Glutamatergic neuron (in vitro differentiated cells): ENCODE results near the gene TXLNA. TPM values are rescaled to one million over a fixed set of nuclear protein-coding genes. Genes with fewer than 3 reads are reported as not detected.

Experiments used
- DNase-seq: peaks from one replicate; pipeline ENCODE4 v3.0.0; 2022
- H3K27ac Mint-ChIP-seq: one replicate; pipeline ENCODE4 v1.8.0; 2020; ENCODE audit warnings: mild to moderate bottlenecking, mixed read lengths, inconsistent platforms; ENCODE audit not compliant: unreplicated experiment
- H3K27me3 Mint-ChIP-seq: one replicate; pipeline ENCODE4 v1.8.0; 2020; ENCODE audit warnings: mild to moderate bottlenecking, moderate library complexity, mixed read lengths, inconsistent platforms; ENCODE audit not compliant: unreplicated experiment
- H3K36me3 Mint-ChIP-seq: one replicate; pipeline ENCODE4 v1.8.0; 2020; ENCODE audit warnings: mild to moderate bottlenecking, mixed read lengths, inconsistent platforms; ENCODE audit not compliant: unreplicated experiment
- H3K4me1 Mint-ChIP-seq: one replicate; pipeline ENCODE4 v1.8.0; 2020; ENCODE audit warnings: mild to moderate bottlenecking, low read depth, mixed read lengths, inconsistent platforms; ENCODE audit not compliant: unreplicated experiment
- H3K4me3 Mint-ChIP-seq: one replicate; pipeline ENCODE4 v1.8.0; 2020; ENCODE audit warnings: mild to moderate bottlenecking, mixed read lengths, inconsistent platforms; ENCODE audit not compliant: unreplicated experiment
- H3K9me3 Mint-ChIP-seq: one replicate; pipeline ENCODE4 v1.8.0; 2020; ENCODE audit warnings: mild to moderate bottlenecking, moderate library complexity, mixed read lengths, inconsistent platforms; ENCODE audit not compliant: unreplicated experiment
- CTCF ChIP-seq: fragments of 200-600 bp; sonication (generic); IDR thresholded peaks from one replicate; pipeline ENCODE4 v1.5.0; 2021; ENCODE audit not compliant: partially characterized antibody, unreplicated experiment
- total RNA-seq: library from RNA; stranded (reverse); fragmentation: NEBNext Ultra II Directional; extraction: Animal tissue kit (Norgen Biotek cat#: 25700); gene quantifications from one replicate; pipeline ENCODE4 v1.2.1, GENCODE V29; 2021; ENCODE audit not compliant: unreplicated experiment

Gene TXLNA
- total RNA-seq, 1 donor from 2014 or later: 48.6 TPM

GRCh38 chr1:32198237-32199042 is 19.0 kb downstream of the TXLNA start:
- Mint-ChIP-seq H3K36me3 (no peaks in the 10 kb centered on the region), H3K4me1 (peaks cover 29% of the 10 kb centered on the region), H3K4me3 (peak overlapping the region; percentile 79), H3K27me3 (peaks cover 7% of the 10 kb centered on the region), H3K27ac (peak overlapping the region; percentile 90), H3K9me3 (peaks cover 17% of the 10 kb centered on the region)
- no peak for TF ChIP-seq CTCF
- DNase-seq: no peak

- Mint-ChIP-seq H3K4me3 (peak overlapping the region; percentile 79), H3K36me3 (no peaks in the 10 kb centered on the region), H3K4me1 (peaks cover 29% of the 10 kb centered on the region), H3K27ac (peak overlapping the region; percentile 90), H3K9me3 (peaks cover 17% of the 10 kb centered on the region), H3K27me3 (peaks cover 14% of the 10 kb centered on the region)
- no peak for TF ChIP-seq CTCF
- DNase-seq: no peak
Observed at GRCh38 chr1:32199043-32199716, 19.7 kb downstream of the TXLNA start.

- no peak for TF ChIP-seq CTCF
Observed at GRCh38 chr1:32199717-32200072, 20.2 kb downstream of the TXLNA start.

DNA sequence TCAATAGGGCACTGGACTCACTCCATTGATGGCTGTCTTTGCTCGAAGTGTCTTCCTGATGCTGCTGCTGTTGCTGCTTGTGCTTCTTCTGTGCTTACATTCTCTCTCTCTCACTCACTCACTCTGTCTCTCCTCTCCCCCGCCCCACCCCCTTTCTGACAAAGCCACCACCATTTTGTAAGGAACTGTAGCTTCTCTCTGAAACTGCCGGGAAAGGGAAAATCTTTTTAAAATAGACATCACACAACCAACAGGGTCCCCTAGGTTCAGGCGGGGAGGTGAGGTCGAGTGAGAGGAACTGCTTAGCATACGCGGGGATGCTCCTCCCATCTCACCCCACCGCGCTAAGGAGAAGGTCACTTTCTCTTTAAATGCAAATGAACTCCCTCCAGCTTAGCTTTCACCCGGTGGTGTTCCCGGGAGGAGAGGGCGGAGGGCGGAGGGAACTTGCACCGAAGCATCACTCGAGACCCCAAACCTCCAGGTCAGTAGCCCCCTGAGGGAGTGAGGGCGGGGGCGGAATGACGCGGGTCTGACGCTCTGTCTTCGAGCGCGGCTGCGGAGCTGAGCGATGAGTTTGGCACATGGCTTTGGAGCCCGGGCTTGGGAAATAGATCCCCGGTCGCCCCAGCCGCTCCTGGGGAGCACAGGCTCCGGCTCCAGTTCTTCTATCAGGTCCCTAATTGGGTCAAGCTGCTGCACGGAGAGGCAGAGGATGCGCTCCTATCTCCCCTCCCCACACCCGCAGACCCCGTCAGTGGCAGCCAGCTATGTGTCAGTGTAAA is 20.9 kb downstream of the TXLNA start, which contains the start of gene CCDC28B:
Gene CCDC28B, plus strand, starts transcription at position 370 of the 785 bp plus-strand sequence. CDS start 1,341 bp downstream, outside the sequence.
- peak within 1 kb of the TSS; percentile 79 for H3K4me3 Mint-ChIP-seq
- peaks cover 19% of the 10 kb centered on the region for H3K9me3 Mint-ChIP-seq
- H3K27me3 Mint-ChIP-seq: peaks cover 14% of the 10 kb centered on the region
- H3K4me1 Mint-ChIP-seq: peaks cover 29% of the 10 kb centered on the region
- TF ChIP-seq CTCF: no peak
- H3K27ac Mint-ChIP-seq: peak within 1 kb of the TSS; percentile 90
- DNase-seq: peak; percentile 86
- no peaks in the 10 kb centered on the region for H3K36me3 Mint-ChIP-seq

More at GRCh38 chr1:32199717-32200072, 20.2 kb downstream of the TXLNA start:
- DNase-seq: peak; percentile 27
- H3K27me3 Mint-ChIP-seq: peaks cover 14% of the 10 kb centered on the region
- peak overlapping the region; percentile 90 for H3K27ac Mint-ChIP-seq
- H3K4me3 Mint-ChIP-seq: peak overlapping the region; percentile 79
- H3K4me1 Mint-ChIP-seq: peaks cover 29% of the 10 kb centered on the region
- peaks cover 18% of the 10 kb centered on the region for H3K9me3 Mint-ChIP-seq
- H3K36me3 Mint-ChIP-seq: no peaks in the 10 kb centered on the region
